ENCODE data around the gene METTL25.

The METTL25 gene

GRCh38 chr12:82361461-82361915 is 3.2 kb downstream of the METTL25 start:
- Histone ChIP-seq H2AFZ (ENCODE audit: low read length) (no peak overlapping the region), H3K79me2 (ENCODE audit: insufficient read depth, low read length) (peaks cover 17% of the 10 kb centered on the region), H3F3A (ENCODE audit: low read depth) (no peaks in the 10 kb centered on the region), H3K36me3 (ENCODE audit: insufficient read depth, low read length) (no peaks in the 10 kb centered on the region), H3K9ac (ENCODE audit: low read depth, low read length, poor library complexity, severe bottlenecking) (no peak overlapping the region), H3K4me1 (ENCODE audit: insufficient read depth, low read length, poor library complexity, severe bottlenecking) (peaks cover 30% of the 10 kb centered on the region), H3K27me3 (ENCODE audit: insufficient read depth, low read length, poor library complexity, severe bottlenecking) (peaks cover 5% of the 10 kb centered on the region), H3K9me2 (replicated peaks; ENCODE audit: low read depth, low read length) (no peaks in the 10 kb centered on the region), H3K4me2 (ENCODE audit: low read depth, low read length, poor library complexity, severe bottlenecking) (no peak overlapping the region), H4K20me1 (ENCODE audit: insufficient read depth, low read length, poor library complexity, severe bottlenecking) (peaks cover 14% of the 10 kb centered on the region), H3K9me3 (ENCODE audit: insufficient read depth, low read depth, low read length) (no peaks in the 10 kb centered on the region), H3K4me3 (ENCODE audit: low read length, poor library complexity, severe bottlenecking) (no peak overlapping the region)
- no peak for TF ChIP-seq CTCF (conservative IDR thresholded peaks at IDR 0.05; ENCODE audit: low read length)

- Histone ChIP-seq H3K79me2 (ENCODE audit: insufficient read depth, low read length) (no peaks in the 10 kb centered on the region; the same call in 1 of the 2 replicates), H4K20me1 (ENCODE audit: insufficient read depth, low read length, poor library complexity, severe bottlenecking) (no peaks in the 10 kb centered on the region), H3K4me3 (ENCODE audit: low read length, poor library complexity, severe bottlenecking) (no peak overlapping the region), H3K27me3 (ENCODE audit: insufficient read depth, low read length, poor library complexity, severe bottlenecking) (no peaks in the 10 kb centered on the region), H3K4me1 (ENCODE audit: insufficient read depth, low read length, poor library complexity, severe bottlenecking) (peaks cover 18% of the 10 kb centered on the region), H3K4me2 (ENCODE audit: low read depth, low read length, poor library complexity, severe bottlenecking) (peak overlapping the region; percentile 7), H3K9me2 (replicated peaks; ENCODE audit: low read depth, low read length) (no peaks in the 10 kb centered on the region), H3F3A (ENCODE audit: low read depth) (no peaks in the 10 kb centered on the region), H3K9ac (ENCODE audit: low read depth, low read length, poor library complexity, severe bottlenecking) (no peak overlapping the region), H2AFZ (ENCODE audit: low read length) (no peak overlapping the region), H3K9me3 (ENCODE audit: insufficient read depth, low read depth, low read length) (no peaks in the 10 kb centered on the region), H3K36me3 (ENCODE audit: insufficient read depth, low read length) (no peaks in the 10 kb centered on the region)
- TF ChIP-seq CTCF (conservative IDR thresholded peaks at IDR 0.05; ENCODE audit: low read length) (no peak), EZH2phosphoT487 (IDR thresholded peaks at IDR 0.05; ENCODE audit: borderline replicate concordance) (no peak)
Measured at GRCh38 chr12:82363990-82364389, 5.7 kb downstream of the METTL25 start.

- H3K9me3 ChIP-seq (ENCODE audit: insufficient read depth, low read depth, low read length): no peaks in the 10 kb centered on the region
- no peaks in the 10 kb centered on the region for H3K79me2 ChIP-seq (ENCODE audit: insufficient read depth, low read length)
- H3K9ac ChIP-seq (ENCODE audit: low read depth, low read length, poor library complexity, severe bottlenecking): no peak overlapping the region
- H3K4me2 ChIP-seq (ENCODE audit: low read depth, low read length, poor library complexity, severe bottlenecking): no peak overlapping the region
- TF ChIP-seq EZH2phosphoT487 (IDR thresholded peaks at IDR 0.05; ENCODE audit: borderline replicate concordance) (no peak), CTCF (conservative IDR thresholded peaks at IDR 0.05; ENCODE audit: low read length) (no peak)
- H3F3A ChIP-seq (ENCODE audit: low read depth): no peaks in the 10 kb centered on the region
- H3K27me3 ChIP-seq (ENCODE audit: insufficient read depth, low read length, poor library complexity, severe bottlenecking): no peaks in the 10 kb centered on the region
- H3K36me3 ChIP-seq (ENCODE audit: insufficient read depth, low read length): no peaks in the 10 kb centered on the region
- H3K4me3 ChIP-seq (ENCODE audit: low read length, poor library complexity, severe bottlenecking): no peak overlapping the region
- peaks cover 3% of the 10 kb centered on the region for H3K4me1 ChIP-seq (ENCODE audit: insufficient read depth, low read length, poor library complexity, severe bottlenecking)
- H4K20me1 ChIP-seq (ENCODE audit: insufficient read depth, low read length, poor library complexity, severe bottlenecking): no peaks in the 10 kb centered on the region
- H3K9me2 ChIP-seq (replicated peaks; ENCODE audit: low read depth, low read length): no peaks in the 10 kb centered on the region
- no peak overlapping the region for H2AFZ ChIP-seq (ENCODE audit: low read length)
Measured at GRCh38 chr12:82366197-82366596, 7.9 kb downstream of the METTL25 start.

Data from Loucy (cell line).